Heart right ventricle (tissue), 16 donors: ENCODE measurements around the gene GNG7. TPM values are rescaled to one million over a fixed set of nuclear protein-coding genes. Genes with fewer than 3 reads are reported as not detected.
"Not testable (repeated sequence)": the region's sequence is repeated elsewhere in the genome, so short reads cannot be mapped to it uniquely, and the experiment has no call there.

Source experiments
- ATAC-seq, 8 donors: fragments of 200-7000 bp; cut with Tn5 transposase; one replicate each; pipeline ENCODE4 v1.9.1; 2020; ENCODE audit warnings: mild to moderate bottlenecking in 8 of 8, moderate library complexity in 8 of 8, moderate number of reproducible peaks in 1 of 8
- DNase-seq, 2 donors: peaks; one replicate each; pipeline ENCODE4 v3.0.0-alpha.2; 2020
- H3K27ac ChIP-seq, 10 donors: fragments of 200-600 bp; sonication (generic) in 2 of 10; one replicate each; pipeline versions ENCODE4 v1.5.0 to v1.8.0; 2020 to 2022; ENCODE audit warnings: mild to moderate bottlenecking in 3 of 10
- H3K27me3 ChIP-seq, 7 donors: fragments of 200-600 bp; one replicate each; pipeline ENCODE4 v1.8.0; 2021 to 2022; ENCODE audit warnings: mild to moderate bottlenecking in 2 of 7
- H3K36me3 ChIP-seq, 9 donors: fragments of 200-600 bp; sonication (generic) in 1 of 9; one replicate each; pipeline versions ENCODE4 v1.5.0 to v1.8.0; 2020 to 2022; ENCODE audit warnings: mild to moderate bottlenecking in 2 of 9
- H3K4me1 ChIP-seq, 9 donors: fragments of 200-600 bp; sonication (generic) in 1 of 9; one replicate each; pipeline versions ENCODE4 v1.5.0 to v1.8.0; 2020 to 2022; ENCODE audit warnings: mild to moderate bottlenecking in 4 of 9
- H3K4me3 ChIP-seq, 10 donors: fragments of 200-600 bp; sonication (generic) in 2 of 10; one replicate each; pipeline versions ENCODE4 v1.5.0 to v1.8.0; 2020 to 2022; ENCODE audit warnings: mild to moderate bottlenecking in 7 of 10, moderate library complexity in 2 of 10
- H3K9me3 ChIP-seq, 11 donors: fragments of 200-600 bp in 10 of 11; sonication (generic) in 2 of 11; one replicate each; pipeline versions ENCODE4 v1.5.0 to v1.8.0; 2013 to 2022; ENCODE audit warnings: mild to moderate bottlenecking in 2 of 11, control low read depth in 1 of 11, moderate library complexity in 1 of 11
- WGBS, 2 donors: extraction: QIAGEN DNeasy Blood & Tissue Kit; methylation state at CpG; one replicate each; pipeline ENCODE4 v1.1.7; 2013; ENCODE audit warnings: inconsistent platforms in 1 of 2; 5-methylcytosine and 5-hydroxymethylcytosine counted together
- intact Hi-C, 10 donors: fragments of 100-400 bp; cut with DNase I; formaldehyde crosslinking; loops; one replicate each; pipeline versions ENCODE4 v1.11.1 to v1.14.2; 2022
- polyA plus RNA-seq, 2 donors: library from polyadenylated mRNA; stranded (reverse); fragments of 200-250 nt; gene quantifications; one replicate each; pipeline ENCODE4 v1.2.3, GENCODE V29; 2013
- total RNA-seq, 10 donors: library from RNA; stranded (reverse); fragmentation: NEBNext Ultra II Directional in 3 of 10; extraction: Animal tissue kit (Norgen Biotek cat#: 25700) in 3 of 10; gene quantifications; one replicate each; pipeline versions ENCODE4 v1.2.1 to v1.2.4, GENCODE V29; 2021 to 2023
- TF ChIP-seq, protein P1 (sequence below), 9 donors: fragments of 200-600 bp; sonication (generic) in 2 of 9; IDR thresholded peaks; one replicate each; pipeline versions ENCODE4 v1.5.0 to v1.8.0; 2021 to 2022; ENCODE audit warnings: antibody characterized with exemption in 9 of 9, mild to moderate bottlenecking in 5 of 9, moderate library complexity in 1 of 9
- donor health status: Arrhythmogenic right ventricular cardiomyopathy.
- donor health status: ischemic (EF 13 %, LVEDD 7.1; RV severe dilation, severe dysfunction).
- donor health status: healthy with polysubstance abuse.
- donor health status: DM: no; HTN: yes; CAD: no.
- donor health status: DM: no; HTN: no; CAD: no.
- donor health status: ischemic (EF 25% LVEDD 6.9; RV normal size, moderate dysfunction).
- donor health status: ischemic (EF 25% LVEDD 5.7; RV mildly dilated, moderate dysfunction).
- donor health status: healthy.
- donor health status: DM: yes; HTN: yes; CAD: no.
- donor health status: Ischemic cardiomyopathy.
- donor health status: ischemic (EF 35%, LVEDD 5.7; RV mildly dilated, moderate dysfunction).
- donor health status: nonischemic (EF 11% LVEDD 7.7; RV severe dilation, severe dysfunction).
- donor health status: DM: yes; HTN: yes; CAD: no.
- donor health status: PGD.
- donor health status: ischemic (EF 29% LVEDD 5.4; RV normal size, mild dysfunction).
- donor health status: nonischemic (EF 23%, LVEDD 6.1; RV moderate dilation, normal function).

The GNG7 gene
- total and polyA plus RNA-seq, 12 donors = 8.4 to 56.9 (median 39.1) TPM

GRCh38 chr19:2540251-2540645 is 162.2 kb downstream of the GNG7 start:
- intact Hi-C loops = loop anchor here in 9 of 10 donors (2.0 to 5.0 kb wide), 7 partner anchors 37 to 63 kb away; partner anchors contain the start of gene GADD45B (in 3 of the 9)
- Histone ChIP-seq H3K27me3 (no peaks in the 10 kb centered on the region), H3K27ac (peak overlapping the region; percentile 48 to 97 (median 86)), H3K36me3 (no peaks in the 10 kb centered on the region), H3K4me1 (peaks cover 28 to 59% (median 51%) of the 10 kb centered on the region in 9 donors), H3K9me3 (no peaks in the 10 kb centered on the region), H3K4me3 (peak overlapping the region in 5 of 10 donors; percentile 4 to 16 (median 12))
- TF ChIP-seq, protein P1, sequence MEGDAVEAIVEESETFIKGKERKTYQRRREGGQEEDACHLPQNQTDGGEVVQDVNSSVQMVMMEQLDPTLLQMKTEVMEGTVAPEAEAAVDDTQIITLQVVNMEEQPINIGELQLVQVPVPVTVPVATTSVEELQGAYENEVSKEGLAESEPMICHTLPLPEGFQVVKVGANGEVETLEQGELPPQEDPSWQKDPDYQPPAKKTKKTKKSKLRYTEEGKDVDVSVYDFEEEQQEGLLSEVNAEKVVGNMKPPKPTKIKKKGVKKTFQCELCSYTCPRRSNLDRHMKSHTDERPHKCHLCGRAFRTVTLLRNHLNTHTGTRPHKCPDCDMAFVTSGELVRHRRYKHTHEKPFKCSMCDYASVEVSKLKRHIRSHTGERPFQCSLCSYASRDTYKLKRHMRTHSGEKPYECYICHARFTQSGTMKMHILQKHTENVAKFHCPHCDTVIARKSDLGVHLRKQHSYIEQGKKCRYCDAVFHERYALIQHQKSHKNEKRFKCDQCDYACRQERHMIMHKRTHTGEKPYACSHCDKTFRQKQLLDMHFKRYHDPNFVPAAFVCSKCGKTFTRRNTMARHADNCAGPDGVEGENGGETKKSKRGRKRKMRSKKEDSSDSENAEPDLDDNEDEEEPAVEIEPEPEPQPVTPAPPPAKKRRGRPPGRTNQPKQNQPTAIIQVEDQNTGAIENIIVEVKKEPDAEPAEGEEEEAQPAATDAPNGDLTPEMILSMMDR (IDR thresholded peaks at IDR 0.05) = no peak
- DNase-seq = no peak
- 63 to 70% methylated on average over 12 of the region's 12 CpGs for WGBS, 2 donors
- ATAC-seq = peak in 1 of 8 donors; percentile 4

DNA sequence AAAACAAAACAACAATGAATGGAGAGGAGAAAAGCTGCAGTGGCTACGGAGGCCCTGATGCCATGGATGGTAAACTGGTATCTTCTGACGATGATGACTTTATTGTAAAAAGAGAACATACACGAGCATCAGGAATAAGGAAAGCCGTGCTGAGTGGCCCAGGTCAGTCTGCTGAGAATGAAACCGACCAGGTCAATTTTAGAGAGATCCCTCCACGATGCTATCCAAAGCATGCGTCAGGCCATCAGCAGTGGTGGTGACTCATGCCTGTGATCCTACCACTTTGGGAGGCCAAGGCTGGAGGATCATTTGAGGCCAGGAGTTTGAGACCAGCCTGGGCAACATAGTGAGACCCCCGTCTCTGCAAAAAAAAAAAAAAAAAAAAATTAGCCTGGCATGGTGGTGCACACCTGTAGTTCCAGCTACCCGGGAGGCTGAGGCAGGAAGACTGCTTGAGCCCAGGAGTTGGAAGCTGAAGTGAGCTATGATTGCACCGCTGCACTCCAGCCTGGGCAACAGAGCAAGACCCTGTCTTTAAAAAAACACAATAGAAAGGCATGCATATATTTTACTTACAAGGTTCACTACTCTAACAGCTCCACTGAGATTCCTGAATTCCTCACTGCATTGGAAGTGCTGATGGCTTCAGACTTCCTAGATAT is 164.3 kb downstream of the GNG7 start:
- H3K27me3 ChIP-seq = no peaks in the 10 kb centered on the region
- TF ChIP-seq, protein P1 (IDR thresholded peaks at IDR 0.05) = no peak
- ATAC-seq (no peak), DNase-seq (no peak)
- H3K4me1 ChIP-seq = peaks cover 17 to 43% (median 33%) of the 10 kb centered on the region in 9 donors
- no peaks in the 10 kb centered on the region for H3K36me3 ChIP-seq
- H3K4me3 ChIP-seq = no peak overlapping the region
- no peak overlapping the region for H3K27ac ChIP-seq
- peaks cover 0 to 12% (median 0%) of the 10 kb centered on the region in 11 donors for H3K9me3 ChIP-seq
- 94 to 95% methylated on average over 10 of the region's 10 CpGs for WGBS, 2 donors
- intact Hi-C loops = loop anchor here in 3 of 10 donors (2.0 to 10.0 kb wide), 3 partner anchors 15 to 53 kb away; no protein-coding TSS in a partner anchor

- not testable (repeated sequence) for H3K27me3 ChIP-seq, DNase-seq, H3K27ac ChIP-seq, ATAC-seq, H3K4me3 ChIP-seq, H3K36me3 ChIP-seq
- intact Hi-C loops = loop anchor here in 2 of 10 donors (5.0 to 10.0 kb wide), 2 partner anchors 40 to 53 kb away; no protein-coding TSS in a partner anchor
- H3K4me1 ChIP-seq = peaks cover 10 to 38% (median 28%) of the 10 kb centered on the region in 9 donors
- H3K9me3 ChIP-seq = peaks cover 0 to 12% (median 0%) of the 10 kb centered on the region in 11 donors
- WGBS, 2 donors = 80 to 89% methylated on average over 9 of the region's 9 CpGs
Observed at GRCh38 chr19:2537584-2537983, 164.9 kb downstream of the GNG7 start.

DNA sequence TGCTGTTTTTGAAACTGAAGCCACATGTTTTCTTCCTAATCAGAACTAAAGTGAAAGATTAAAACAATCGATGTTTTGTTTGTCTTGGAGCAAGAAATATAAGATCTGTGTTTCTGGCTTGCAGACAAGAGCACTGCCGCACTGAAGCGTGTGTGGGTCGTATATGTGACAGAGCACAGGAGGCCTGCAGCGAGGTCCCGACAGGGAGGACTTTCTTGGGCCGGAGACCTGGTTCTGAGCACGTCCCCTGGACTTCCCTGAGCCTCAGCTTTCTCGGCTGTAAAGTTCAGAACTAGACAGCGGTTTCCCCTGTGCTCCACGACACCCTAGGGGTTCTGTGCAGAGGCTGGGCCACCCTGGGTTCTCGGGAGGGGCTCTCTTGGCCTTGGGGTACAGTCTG is 166.0 kb downstream of the GNG7 start:
- Histone ChIP-seq H3K27me3 (no peaks in the 10 kb centered on the region), H3K4me3 (no peak overlapping the region), H3K36me3 (no peaks in the 10 kb centered on the region), H3K9me3 (peaks cover 0 to 16% (median 0%) of the 10 kb centered on the region in 11 donors), H3K27ac (peak overlapping the region in 2 of 10 donors; percentile 21 to 41), H3K4me1 (peaks cover 7 to 27% (median 17%) of the 10 kb centered on the region in 9 donors)
- DNase-seq = no peak
- intact Hi-C loops = loop anchor here in 2 of 10 donors (5.0 to 10.0 kb wide), 2 partner anchors 39 to 52 kb away; no protein-coding TSS in a partner anchor
- ATAC-seq = no peak
- TF ChIP-seq, protein P1 (IDR thresholded peaks at IDR 0.05) = no peak
- WGBS, 2 donors = 63 to 65% methylated on average over 12 of the region's 12 CpGs
